Right lobe of liver (tissue), 6 donors: ENCODE results near the gene KCNC1. TPM values are rescaled to one million over a fixed set of nuclear protein-coding genes. Genes with fewer than 3 reads are reported as not detected.

Experiments used
- ATAC-seq, 4 donors: fragments of 200-7000 bp; cut with Tn5 transposase; one replicate each; pipeline ENCODE4 v1.9.1; 2020; ENCODE audit warnings: mild to moderate bottlenecking in 4 of 4, moderate library complexity in 4 of 4
- DNase-seq, 3 donors: peaks; one replicate each; pipeline ENCODE4 v3.0.0-alpha.2; 2020
- H3K27ac ChIP-seq, 3 donors: fragments of 200-600 bp; one replicate each; pipeline ENCODE4 v1.8.0; 2022
- H3K27me3 ChIP-seq, 2 donors: fragments of 200-600 bp; one replicate each; pipeline ENCODE4 v1.8.0; 2022
- H3K36me3 ChIP-seq, 4 donors: fragments of 200-600 bp; sonication (generic) in 1 of 4; one replicate each; pipeline versions ENCODE4 v1.5.1 to v1.8.0; 2017 to 2022; ENCODE audit warnings: control low read depth in 1 of 4
- H3K4me1 ChIP-seq, 4 donors: fragments of 200-600 bp; sonication (generic) in 1 of 4; one replicate each; pipeline versions ENCODE4 v1.5.1 to v1.8.0; 2017 to 2022; ENCODE audit warnings: control low read depth in 1 of 4
- H3K4me3 ChIP-seq, 3 donors: fragments of 200-600 bp; one replicate each; pipeline ENCODE4 v1.8.0; 2022
- H3K9me3 ChIP-seq, 4 donors: fragments of 200-600 bp; sonication (generic) in 1 of 4; one replicate each; pipeline versions ENCODE4 v1.5.1 to v1.8.0; 2017 to 2022; ENCODE audit warnings: control low read depth in 1 of 4
- CTCF ChIP-seq, 4 donors: fragments of 200-600 bp in 3 of 4; fragments of 450-650 bp in 1 of 4; IDR thresholded peaks; one replicate each; pipeline versions ENCODE4 v1.5.1 to v1.8.0; 2016 to 2022; ENCODE audit warnings: antibody characterized with exemption in 4 of 4, mild to moderate bottlenecking in 2 of 4
- POLR2A ChIP-seq: fragments of 450-650 bp; IDR thresholded peaks from one replicate; pipeline ENCODE4 v1.6.1; 2017; ENCODE audit warnings: antibody characterized with exemption, mild to moderate bottlenecking
- WGBS: methylation state at CpG from one replicate; pipeline ENCODE4 v1.1.6; 2018; ENCODE audit warnings: low coverage, low lambda C conversion rate; ENCODE audit not compliant: insufficient coverage; ENCODE audit errors: missing lambda C conversion rate; 5-methylcytosine and 5-hydroxymethylcytosine counted together
- intact Hi-C, 2 donors: fragments of 100-400 bp; cut with DNase I; formaldehyde crosslinking; loops; one replicate each; pipeline versions ENCODE4 v1.11.2 to v1.14.1; 2022
- total RNA-seq, 6 experiments: library from RNA; depleted of rRNA in 2 of 6; stranded (reverse); fragments of >200 nt in 2 of 6; fragmentation: NEBNext Ultra II Directional in 3 of 6; extraction: Animal tissue kit (Norgen Biotek cat#: 25700) in 3 of 6; gene quantifications; one replicate each; pipeline versions ENCODE4 v1.1.0 to v1.2.4, GENCODE V29; 2016 to 2023
- donor health status: DM: no; HTN: yes; CAD: no.
- donor health status: DM: no; HTN: no; CAD: no.
- donor health status: DM: no; HTN: no; CAD: no.
- donor health status: DM: no; HTN: yes; CAD: no.
- donor health status: DM: no; HTN: yes; CAD: no.

The KCNC1 gene
- total RNA-seq, 6 experiments from 2014 or later = not detected

GRCh38 chr11:17783878-17784277 lies 49.3 kb downstream of the KCNC1 start:
- Histone ChIP-seq H3K4me3 (no peak overlapping the region), H3K4me1 (peaks cover 0 to 3% (median 0%) of the 10 kb centered on the region in 4 donors), H3K9me3 (no peaks in the 10 kb centered on the region), H3K27ac (no peak overlapping the region), H3K36me3 (no peaks in the 10 kb centered on the region), H3K27me3 (no peaks in the 10 kb centered on the region)
- intact Hi-C loops = no loop called here
- DNase-seq (no peak), ATAC-seq (no peak)
- 73% methylated on average over 2 of the region's 4 CpGs for WGBS
- TF ChIP-seq POLR2A (no peak), CTCF (IDR thresholded peaks at IDR 0.05) (no peak)

GRCh38 chr11:17786824-17787525 lies 52.4 kb downstream of the KCNC1 start:
- no peaks in the 10 kb centered on the region for H3K36me3 ChIP-seq
- WGBS = 80% methylated on average over 1 of the region's 14 CpGs
- DNase-seq = no peak
- intact Hi-C loops = no loop called here
- ATAC-seq = no peak
- no peak overlapping the region for H3K27ac ChIP-seq
- no peaks in the 10 kb centered on the region for H3K9me3 ChIP-seq
- H3K4me1 ChIP-seq = peaks cover 0 to 3% (median 0%) of the 10 kb centered on the region in 4 donors
- H3K27me3 ChIP-seq = no peaks in the 10 kb centered on the region
- no peak for TF ChIP-seq POLR2A
- TF ChIP-seq CTCF (IDR thresholded peaks at IDR 0.05) = no peak
- H3K4me3 ChIP-seq = no peak overlapping the region

- no peak overlapping the region for H3K27ac ChIP-seq
- TF ChIP-seq CTCF (IDR thresholded peaks at IDR 0.05) = no peak
- TF ChIP-seq POLR2A = no peak
- no peaks in the 10 kb centered on the region for H3K27me3 ChIP-seq
- intact Hi-C loops = no loop called here
- WGBS = 98% methylated on average over 5 of the region's 5 CpGs
- no peak for DNase-seq
- H3K4me3 ChIP-seq = no peak overlapping the region
- no peaks in the 10 kb centered on the region for H3K4me1 ChIP-seq
- H3K36me3 ChIP-seq = no peaks in the 10 kb centered on the region
- no peak for ATAC-seq
- no peaks in the 10 kb centered on the region for H3K9me3 ChIP-seq
These were observed 53.5 kb downstream of the KCNC1 start for GRCh38 chr11:17788084-17788483.

GRCh38 chr11:17790453-17790852 lies 55.9 kb downstream of the KCNC1 start:
- Histone ChIP-seq H3K9me3 (no peaks in the 10 kb centered on the region), H3K4me1 (no peaks in the 10 kb centered on the region), H3K27ac (no peak overlapping the region), H3K27me3 (no peaks in the 10 kb centered on the region), H3K36me3 (no peaks in the 10 kb centered on the region), H3K4me3 (no peak overlapping the region)
- 90% methylated on average over 1 of the region's 1 CpG for WGBS
- no peak for DNase-seq
- no peak for ATAC-seq
- intact Hi-C loops = no loop called here
- no peak for TF ChIP-seq POLR2A
- no peak for TF ChIP-seq CTCF (IDR thresholded peaks at IDR 0.05)

GRCh38 chr11:17791144-17791543 lies 56.6 kb downstream of the KCNC1 start:
- H3K36me3 ChIP-seq = no peaks in the 10 kb centered on the region
- no peak for TF ChIP-seq CTCF (IDR thresholded peaks at IDR 0.05)
- no peak for TF ChIP-seq POLR2A

More at GRCh38 chr11:17791144-17791543, 56.6 kb downstream of the KCNC1 start:
- no peaks in the 10 kb centered on the region for H3K9me3 ChIP-seq
- no peak overlapping the region for H3K4me3 ChIP-seq
- DNase-seq (no peak), ATAC-seq (no peak)
- intact Hi-C loops = no loop called here
- no peak overlapping the region for H3K27ac ChIP-seq
- no peaks in the 10 kb centered on the region for H3K4me1 ChIP-seq
- H3K27me3 ChIP-seq = no peaks in the 10 kb centered on the region
